NCI-H226 (cell line): ENCODE data around the gene INPP5A.
"Not testable (repeated sequence)": the region's sequence is repeated elsewhere in the genome, so short reads cannot be mapped to it uniquely, and the experiment has no call there.

Experiments used
- DNase-seq: peaks from one replicate; pipeline ENCODE4 v3.0.0-alpha.2; 2015

Gene INPP5A

GRCh38 chr10:132665946-132666704 is 128.5 kb downstream of the INPP5A start:
- peak; percentile 84 for DNase-seq

- DNase-seq = no peak
These were observed 129.2 kb downstream of the INPP5A start for GRCh38 chr10:132666705-132667341.

GRCh38 chr10:132667342-132668047 is 129.9 kb downstream of the INPP5A start:
- DNase-seq = no peak

- no peak for DNase-seq
These were observed 130.4 kb downstream of the INPP5A start for GRCh38 chr10:132668048-132668394.

GRCh38 chr10:132669208-132669861 is 131.7 kb downstream of the INPP5A start:
- DNase-seq = no peak

GRCh38 chr10:132670546-132671227 is 133.1 kb downstream of the INPP5A start:
- no peak for DNase-seq

- DNase-seq = no peak
These were observed 133.9 kb downstream of the INPP5A start for GRCh38 chr10:132671228-132672154.

GRCh38 chr10:132673746-132674145 is 136.2 kb downstream of the INPP5A start:
- not testable (repeated sequence) for DNase-seq

GRCh38 chr10:132674311-132674710 is 136.7 kb downstream of the INPP5A start:
- no peak for DNase-seq

GRCh38 chr10:132675031-132675740 is 137.6 kb downstream of the INPP5A start:
- no peak for DNase-seq

GRCh38 chr10:132676193-132676891 is 138.8 kb downstream of the INPP5A start:
- DNase-seq = no peak

- DNase-seq = no peak
These were observed 139.5 kb downstream of the INPP5A start for GRCh38 chr10:132677096-132677472.

GRCh38 chr10:132677473-132678227 is 140.1 kb downstream of the INPP5A start:
- no peak for DNase-seq

- DNase-seq = no peak
These were observed 141.0 kb downstream of the INPP5A start for GRCh38 chr10:132678436-132679216.

GRCh38 chr10:132679217-132679595 is 141.6 kb downstream of the INPP5A start:
- no peak for DNase-seq

GRCh38 chr10:132679640-132680039 is 142.1 kb downstream of the INPP5A start:
- DNase-seq = no peak

- DNase-seq = not testable (repeated sequence)
These were observed 143.2 kb downstream of the INPP5A start for GRCh38 chr10:132680741-132681140.

GRCh38 chr10:132681858-132682755 is 144.5 kb downstream of the INPP5A start:
- no peak for DNase-seq
